Right lobe of liver (tissue), 6 donors: Measurements from ENCODE around the gene ANKDD1A. TPM values are rescaled to one million over a fixed set of nuclear protein-coding genes. Genes with fewer than 3 reads are reported as not detected.

Experiments
- ATAC-seq, 4 donors: fragments of 200-7000 bp; cut with Tn5 transposase; one replicate each; pipeline ENCODE4 v1.9.1; 2020; ENCODE audit warnings: mild to moderate bottlenecking in 4 of 4, moderate library complexity in 4 of 4
- DNase-seq, 3 donors: peaks; one replicate each; pipeline ENCODE4 v3.0.0-alpha.2; 2020
- H3K27ac ChIP-seq, 3 donors: fragments of 200-600 bp; one replicate each; pipeline ENCODE4 v1.8.0; 2022
- H3K27me3 ChIP-seq, 2 donors: fragments of 200-600 bp; one replicate each; pipeline ENCODE4 v1.8.0; 2022
- H3K36me3 ChIP-seq, 4 donors: fragments of 200-600 bp; sonication (generic) in 1 of 4; one replicate each; pipeline versions ENCODE4 v1.5.1 to v1.8.0; 2017 to 2022; ENCODE audit warnings: control low read depth in 1 of 4
- H3K4me1 ChIP-seq, 4 donors: fragments of 200-600 bp; sonication (generic) in 1 of 4; one replicate each; pipeline versions ENCODE4 v1.5.1 to v1.8.0; 2017 to 2022; ENCODE audit warnings: control low read depth in 1 of 4
- H3K4me3 ChIP-seq, 3 donors: fragments of 200-600 bp; one replicate each; pipeline ENCODE4 v1.8.0; 2022
- H3K9me3 ChIP-seq, 4 donors: fragments of 200-600 bp; sonication (generic) in 1 of 4; one replicate each; pipeline versions ENCODE4 v1.5.1 to v1.8.0; 2017 to 2022; ENCODE audit warnings: control low read depth in 1 of 4
- POLR2A ChIP-seq: fragments of 450-650 bp; IDR thresholded peaks from one replicate; pipeline ENCODE4 v1.6.1; 2017; ENCODE audit warnings: antibody characterized with exemption, mild to moderate bottlenecking
- WGBS: methylation state at CpG from one replicate; pipeline ENCODE4 v1.1.6; 2018; ENCODE audit warnings: low coverage, low lambda C conversion rate; ENCODE audit not compliant: insufficient coverage; ENCODE audit errors: missing lambda C conversion rate; 5-methylcytosine and 5-hydroxymethylcytosine counted together
- intact Hi-C, 2 donors: fragments of 100-400 bp; cut with DNase I; formaldehyde crosslinking; loops; one replicate each; pipeline versions ENCODE4 v1.11.2 to v1.14.1; 2022
- total RNA-seq, 6 experiments: library from RNA; depleted of rRNA in 2 of 6; stranded (reverse); fragments of >200 nt in 2 of 6; fragmentation: NEBNext Ultra II Directional in 3 of 6; extraction: Animal tissue kit (Norgen Biotek cat#: 25700) in 3 of 6; gene quantifications; one replicate each; pipeline versions ENCODE4 v1.1.0 to v1.2.4, GENCODE V29; 2016 to 2023
- TF ChIP-seq, protein P1 (sequence below), 4 donors: fragments of 200-600 bp in 3 of 4; fragments of 450-650 bp in 1 of 4; IDR thresholded peaks; one replicate each; pipeline versions ENCODE4 v1.5.1 to v1.8.0; 2016 to 2022; ENCODE audit warnings: antibody characterized with exemption in 4 of 4, mild to moderate bottlenecking in 2 of 4
- donor health status: DM: no; HTN: yes; CAD: no.
- donor health status: DM: no; HTN: no; CAD: no.
- donor health status: DM: no; HTN: no; CAD: no.
- donor health status: DM: no; HTN: yes; CAD: no.
- donor health status: DM: no; HTN: yes; CAD: no.

ANKDD1A gene
- total RNA-seq, 6 experiments from 2014 or later: 0.29 to 1.1 (median 0.47) TPM

DNA sequence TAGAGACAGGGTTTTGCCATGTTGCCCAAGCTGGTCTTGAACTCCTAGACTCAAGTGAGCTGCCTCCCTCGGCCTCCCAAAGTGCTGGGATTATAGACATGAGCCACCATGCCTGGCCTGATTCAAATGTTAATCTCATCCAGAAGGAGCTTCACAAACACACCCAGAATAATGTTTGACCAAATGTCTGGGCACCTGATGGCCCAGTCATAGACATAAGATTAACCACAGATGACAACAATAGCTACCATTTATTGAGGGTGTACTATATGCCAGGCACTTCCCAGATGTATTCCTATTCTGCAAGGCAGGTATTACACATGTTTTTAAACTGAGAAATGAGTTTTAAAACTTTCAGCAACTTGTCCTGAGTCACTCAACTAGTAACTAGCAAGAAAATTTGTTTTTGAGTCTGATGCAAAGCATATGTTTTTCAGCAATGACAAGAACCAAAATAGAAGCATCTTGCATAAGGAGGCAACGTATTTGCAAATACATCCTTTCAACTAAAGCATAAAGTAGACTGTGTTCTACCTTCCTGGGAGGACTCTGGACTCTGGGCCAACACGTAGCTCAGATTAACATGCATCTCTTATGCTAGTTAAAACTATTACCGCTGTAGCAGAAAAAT, 86.2 kb downstream of the ANKDD1A start:
- Histone ChIP-seq H3K27me3 (no peaks in the 10 kb centered on the region), H3K4me3 (no peak overlapping the region), H3K27ac (no peak overlapping the region), H3K4me1 (no peaks in the 10 kb centered on the region), H3K9me3 (no peaks in the 10 kb centered on the region), H3K36me3 (peaks cover 0 to 7% (median under 1%) of the 10 kb centered on the region in 4 donors)
- ATAC-seq (no peak), DNase-seq (no peak)
- WGBS: 62% methylated on average over 3 of the region's 4 CpGs
- intact Hi-C loops: no loop called here
- TF ChIP-seq, protein P1, sequence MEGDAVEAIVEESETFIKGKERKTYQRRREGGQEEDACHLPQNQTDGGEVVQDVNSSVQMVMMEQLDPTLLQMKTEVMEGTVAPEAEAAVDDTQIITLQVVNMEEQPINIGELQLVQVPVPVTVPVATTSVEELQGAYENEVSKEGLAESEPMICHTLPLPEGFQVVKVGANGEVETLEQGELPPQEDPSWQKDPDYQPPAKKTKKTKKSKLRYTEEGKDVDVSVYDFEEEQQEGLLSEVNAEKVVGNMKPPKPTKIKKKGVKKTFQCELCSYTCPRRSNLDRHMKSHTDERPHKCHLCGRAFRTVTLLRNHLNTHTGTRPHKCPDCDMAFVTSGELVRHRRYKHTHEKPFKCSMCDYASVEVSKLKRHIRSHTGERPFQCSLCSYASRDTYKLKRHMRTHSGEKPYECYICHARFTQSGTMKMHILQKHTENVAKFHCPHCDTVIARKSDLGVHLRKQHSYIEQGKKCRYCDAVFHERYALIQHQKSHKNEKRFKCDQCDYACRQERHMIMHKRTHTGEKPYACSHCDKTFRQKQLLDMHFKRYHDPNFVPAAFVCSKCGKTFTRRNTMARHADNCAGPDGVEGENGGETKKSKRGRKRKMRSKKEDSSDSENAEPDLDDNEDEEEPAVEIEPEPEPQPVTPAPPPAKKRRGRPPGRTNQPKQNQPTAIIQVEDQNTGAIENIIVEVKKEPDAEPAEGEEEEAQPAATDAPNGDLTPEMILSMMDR (IDR thresholded peaks at IDR 0.05): no peak
- TF ChIP-seq POLR2A: no peak

DNA sequence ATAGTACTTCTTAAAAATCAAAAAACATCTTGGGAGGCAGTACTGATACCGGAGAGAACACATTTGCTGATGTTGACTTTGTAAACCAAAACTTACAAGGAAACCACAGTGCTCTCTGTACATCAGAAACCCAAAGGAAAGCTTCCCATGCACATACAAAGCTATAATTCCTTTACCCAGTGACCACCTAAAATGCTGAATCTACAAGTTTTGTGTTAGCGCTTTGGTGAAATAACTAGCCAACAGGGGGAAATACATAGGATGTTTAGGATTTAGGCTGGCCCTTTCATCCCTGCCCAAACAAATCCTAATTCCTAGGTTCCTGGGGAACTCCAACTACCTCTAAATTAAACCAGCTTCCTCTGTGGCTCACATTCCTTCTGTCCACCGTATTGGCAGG, 93.3 kb downstream of the ANKDD1A start:
- Histone ChIP-seq H3K27ac (no peak overlapping the region), H3K4me1 (no peaks in the 10 kb centered on the region), H3K36me3 (peaks cover 0 to 7% (median 3%) of the 10 kb centered on the region in 4 donors), H3K9me3 (no peaks in the 10 kb centered on the region), H3K4me3 (no peak overlapping the region), H3K27me3 (no peaks in the 10 kb centered on the region)
- WGBS: 57% methylated on average over 2 of the region's 3 CpGs
- DNase-seq: no peak
- ATAC-seq: no peak
- intact Hi-C loops: no loop called here
- TF ChIP-seq POLR2A: no peak

DNA sequence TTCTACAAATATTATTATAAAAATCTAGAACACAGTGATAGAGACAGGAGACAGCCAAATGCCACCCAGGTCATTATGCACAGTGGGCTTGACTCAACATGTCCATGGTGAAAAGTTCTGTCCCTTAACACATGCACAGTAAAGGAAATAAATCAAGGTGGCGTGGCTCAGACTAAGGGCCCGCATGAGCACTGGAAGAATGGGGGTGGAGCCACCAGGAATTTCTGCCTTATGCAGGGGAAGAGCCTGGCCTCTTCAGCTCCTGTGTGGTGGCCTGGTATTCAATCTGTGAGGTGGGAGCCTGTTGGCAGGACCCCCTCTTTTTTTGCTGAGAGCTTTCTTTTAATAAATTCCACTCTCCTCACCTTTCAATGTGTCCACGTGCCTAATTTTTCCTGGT, 95.2 kb downstream of the ANKDD1A start:
- H3K9me3 ChIP-seq: no peaks in the 10 kb centered on the region
- TF ChIP-seq, protein P1 (IDR thresholded peaks at IDR 0.05): no peak
- TF ChIP-seq POLR2A: no peak
- intact Hi-C loops: no loop called here
- H3K4me3 ChIP-seq: no peak overlapping the region
- H3K27ac ChIP-seq: no peak overlapping the region
- WGBS: 100% methylated on average over 3 of the region's 3 CpGs
- no peaks in the 10 kb centered on the region for H3K27me3 ChIP-seq
- H3K4me1 ChIP-seq: no peaks in the 10 kb centered on the region
- DNase-seq: no peak
- no peak for ATAC-seq
- peaks cover 0 to 7% (median 1%) of the 10 kb centered on the region in 4 donors for H3K36me3 ChIP-seq

Other genes with a start within 250 kb of the ANKDD1A start
- gene RBPMS2, start 136.3 kb upstream of the ANKDD1A start, total RNA-seq: 10 to 100 TPM in 1 of 6 experiments, 1 to 10 TPM in 5; 2.5 to 13.6 (median 6.1) TPM
- gene PIF1, start 86.3 kb upstream of the ANKDD1A start, total RNA-seq: under 1 TPM; 0.11 to 1.00 (median 0.36) TPM
- 10 to 100 TPM in 1 of 6 experiments, 1 to 10 TPM in 5; 3.9 to 11.8 (median 5.2) TPM for gene PLEKHO2, start 70.0 kb upstream of the ANKDD1A start, total RNA-seq
- 10 to 100 TPM; 35.2 to 70.4 (median 52.2) TPM for gene SPG21, start 78.0 kb downstream of the ANKDD1A start, total RNA-seq
- gene MTFMT, start 117.7 kb downstream of the ANKDD1A start, total RNA-seq: 10 to 100 TPM in 5 of 6 experiments, 1 to 10 TPM in 1; 9.2 to 24.3 (median 13.0) TPM
- 10 to 100 TPM in 1 of 6 experiments, 1 to 10 TPM in 4, under 1 TPM in 1; 0.32 to 10.1 (median 2.7) TPM for gene SLC51B, start 133.5 kb downstream of the ANKDD1A start, total RNA-seq
- 1 to 10 TPM in 1 of 6 experiments, under 1 TPM in 5; 0.07 to 1.5 (median 0.24) TPM for gene RASL12, start 156.1 kb downstream of the ANKDD1A start, total RNA-seq
- gene KBTBD13, start 164.8 kb downstream of the ANKDD1A start, total RNA-seq: not detected
- 1 to 10 TPM; 1.6 to 5.9 (median 3.0) TPM for gene UBAP1L, start 203.3 kb downstream of the ANKDD1A start, total RNA-seq
- gene PDCD7, start 221.9 kb downstream of the ANKDD1A start, total RNA-seq: 10 to 100 TPM in 3 of 6 experiments, 1 to 10 TPM in 3; 6.3 to 12.2 (median 9.1) TPM